Measurements from ENCODE around the gene PTDSS2.

PTDSS2 gene

GRCh38 chr11:476416-476815, 26.3 kb downstream of the PTDSS2 start:
- Histone ChIP-seq H3K4me3 (ENCODE audit: low read length) (no peak overlapping the region), H3K36me3 (ENCODE audit: insufficient read depth, low read length) (peaks cover 8% of the 10 kb centered on the region), H2AFZ (ENCODE audit: low read depth, low read length) (no peak overlapping the region), H3K9me3 (ENCODE audit: low read length) (peaks cover 10% of the 10 kb centered on the region), H3K27me3 (ENCODE audit: insufficient read depth, low read length) (no peaks in the 10 kb centered on the region), H3K4me1 (ENCODE audit: insufficient read depth, low read length) (peaks cover 9% of the 10 kb centered on the region)

GRCh38 chr11:477052-477715, 27.1 kb downstream of the PTDSS2 start:
- Histone ChIP-seq H3K4me1 (ENCODE audit: insufficient read depth, low read length) (peaks cover 9% of the 10 kb centered on the region), H3K27me3 (ENCODE audit: insufficient read depth, low read length) (no peaks in the 10 kb centered on the region), H3K4me3 (ENCODE audit: low read length) (no peak overlapping the region), H3K9me3 (ENCODE audit: low read length) (peaks cover 10% of the 10 kb centered on the region), H3K36me3 (ENCODE audit: insufficient read depth, low read length) (peaks cover 8% of the 10 kb centered on the region), H2AFZ (ENCODE audit: low read depth, low read length) (no peak overlapping the region)

- no peak overlapping the region for H3K4me3 ChIP-seq (ENCODE audit: low read length)
- no peak overlapping the region for H2AFZ ChIP-seq (ENCODE audit: low read depth, low read length)
- no peaks in the 10 kb centered on the region for H3K27me3 ChIP-seq (ENCODE audit: insufficient read depth, low read length)
- peaks cover 8% of the 10 kb centered on the region for H3K36me3 ChIP-seq (ENCODE audit: insufficient read depth, low read length)
- H3K4me1 ChIP-seq (ENCODE audit: insufficient read depth, low read length), result peaks cover 9% of the 10 kb centered on the region
- H3K9me3 ChIP-seq (ENCODE audit: low read length), result peaks cover 18% of the 10 kb centered on the region
These were observed 29.2 kb downstream of the PTDSS2 start for GRCh38 chr11:479311-479710.

GRCh38 chr11:484616-485015, 34.5 kb downstream of the PTDSS2 start:
- Histone ChIP-seq H3K27me3 (ENCODE audit: insufficient read depth, low read length) (no peaks in the 10 kb centered on the region), H3K4me3 (ENCODE audit: low read length) (no peak overlapping the region), H2AFZ (ENCODE audit: low read depth, low read length) (no peak overlapping the region), H3K9me3 (ENCODE audit: low read length) (peaks cover 15% of the 10 kb centered on the region), H3K4me1 (ENCODE audit: insufficient read depth, low read length) (no peaks in the 10 kb centered on the region), H3K36me3 (ENCODE audit: insufficient read depth, low read length) (peaks cover 5% of the 10 kb centered on the region)

GRCh38 chr11:486189-486588, 36.1 kb downstream of the PTDSS2 start:
- Histone ChIP-seq H3K27me3 (ENCODE audit: insufficient read depth, low read length) (no peaks in the 10 kb centered on the region), H3K4me1 (ENCODE audit: insufficient read depth, low read length) (no peaks in the 10 kb centered on the region), H2AFZ (ENCODE audit: low read depth, low read length) (no peak overlapping the region), H3K4me3 (ENCODE audit: low read length) (no peak overlapping the region), H3K36me3 (ENCODE audit: insufficient read depth, low read length) (peaks cover 11% of the 10 kb centered on the region), H3K9me3 (ENCODE audit: low read length) (peaks cover 9% of the 10 kb centered on the region)

GRCh38 chr11:487571-488021, 37.5 kb downstream of the PTDSS2 start:
- Histone ChIP-seq H2AFZ (ENCODE audit: low read depth, low read length) (no peak overlapping the region), H3K9me3 (ENCODE audit: low read length) (peaks cover 5% of the 10 kb centered on the region), H3K4me3 (ENCODE audit: low read length) (no peak overlapping the region), H3K36me3 (ENCODE audit: insufficient read depth, low read length) (peaks cover 11% of the 10 kb centered on the region), H3K27me3 (ENCODE audit: insufficient read depth, low read length) (no peaks in the 10 kb centered on the region), H3K4me1 (ENCODE audit: insufficient read depth, low read length) (no peaks in the 10 kb centered on the region)

- Histone ChIP-seq H2AFZ (ENCODE audit: low read depth, low read length) (no peak overlapping the region), H3K27me3 (ENCODE audit: insufficient read depth, low read length) (no peaks in the 10 kb centered on the region), H3K4me1 (ENCODE audit: insufficient read depth, low read length) (no peaks in the 10 kb centered on the region), H3K4me3 (ENCODE audit: low read length) (no peak overlapping the region), H3K36me3 (ENCODE audit: insufficient read depth, low read length) (peaks cover 11% of the 10 kb centered on the region), H3K9me3 (ENCODE audit: low read length) (peaks cover 5% of the 10 kb centered on the region)
These were observed 38.0 kb downstream of the PTDSS2 start for GRCh38 chr11:488062-488461.

GRCh38 chr11:488579-488978, 38.5 kb downstream of the PTDSS2 start:
- Histone ChIP-seq H2AFZ (ENCODE audit: low read depth, low read length) (no peak overlapping the region), H3K36me3 (ENCODE audit: insufficient read depth, low read length) (peaks cover 11% of the 10 kb centered on the region), H3K4me1 (ENCODE audit: insufficient read depth, low read length) (no peaks in the 10 kb centered on the region), H3K9me3 (ENCODE audit: low read length) (peaks cover 3% of the 10 kb centered on the region), H3K27me3 (ENCODE audit: insufficient read depth, low read length) (no peaks in the 10 kb centered on the region), H3K4me3 (ENCODE audit: low read length) (no peak overlapping the region)

- Histone ChIP-seq H3K4me3 (ENCODE audit: low read length) (no peak overlapping the region), H3K9me3 (ENCODE audit: low read length) (no peaks in the 10 kb centered on the region), H3K4me1 (ENCODE audit: insufficient read depth, low read length) (no peaks in the 10 kb centered on the region), H3K36me3 (ENCODE audit: insufficient read depth, low read length) (peaks cover 11% of the 10 kb centered on the region), H3K27me3 (ENCODE audit: insufficient read depth, low read length) (no peaks in the 10 kb centered on the region), H2AFZ (ENCODE audit: low read depth, low read length) (no peak overlapping the region)
These were observed 38.9 kb downstream of the PTDSS2 start for GRCh38 chr11:488992-489391.

- H3K36me3 ChIP-seq (ENCODE audit: insufficient read depth, low read length), result peaks cover 17% of the 10 kb centered on the region
- H3K4me3 ChIP-seq (ENCODE audit: low read length), result no peak overlapping the region
- no peaks in the 10 kb centered on the region for H3K27me3 ChIP-seq (ENCODE audit: insufficient read depth, low read length)
These were observed 39.6 kb downstream of the PTDSS2 start for GRCh38 chr11:489610-490185.

GRCh38 chr11:490186-490929, 40.3 kb downstream of the PTDSS2 start:
- Histone ChIP-seq H3K27me3 (ENCODE audit: insufficient read depth, low read length) (no peaks in the 10 kb centered on the region), H3K9me3 (ENCODE audit: low read length) (no peaks in the 10 kb centered on the region), H3K4me3 (ENCODE audit: low read length) (no peak overlapping the region), H2AFZ (ENCODE audit: low read depth, low read length) (no peak overlapping the region), H3K36me3 (ENCODE audit: insufficient read depth, low read length) (peaks cover 23% of the 10 kb centered on the region), H3K4me1 (ENCODE audit: insufficient read depth, low read length) (no peaks in the 10 kb centered on the region)

More at GRCh38 chr11:489610-490185, 39.6 kb downstream of the PTDSS2 start:
- Histone ChIP-seq H3K9me3 (ENCODE audit: low read length) (no peaks in the 10 kb centered on the region), H2AFZ (ENCODE audit: low read depth, low read length) (no peak overlapping the region), H3K4me1 (ENCODE audit: insufficient read depth, low read length) (no peaks in the 10 kb centered on the region)

- Histone ChIP-seq H3K9me3 (ENCODE audit: low read length) (no peaks in the 10 kb centered on the region), H3K4me1 (ENCODE audit: insufficient read depth, low read length) (no peaks in the 10 kb centered on the region), H3K36me3 (ENCODE audit: insufficient read depth, low read length) (peaks cover 28% of the 10 kb centered on the region)
These were observed 40.8 kb downstream of the PTDSS2 start for GRCh38 chr11:490930-491260.

GRCh38 chr11:491358-491757, 41.3 kb downstream of the PTDSS2 start:
- no peaks in the 10 kb centered on the region for H3K9me3 ChIP-seq (ENCODE audit: low read length)
- H2AFZ ChIP-seq (ENCODE audit: low read depth, low read length), result no peak overlapping the region
- H3K36me3 ChIP-seq (ENCODE audit: insufficient read depth, low read length), result peaks cover 31% of the 10 kb centered on the region
- no peaks in the 10 kb centered on the region for H3K27me3 ChIP-seq (ENCODE audit: insufficient read depth, low read length)
- no peaks in the 10 kb centered on the region for H3K4me1 ChIP-seq (ENCODE audit: insufficient read depth, low read length)
- no peak overlapping the region for H3K4me3 ChIP-seq (ENCODE audit: low read length)

More at GRCh38 chr11:490930-491260, 40.8 kb downstream of the PTDSS2 start:
- H2AFZ ChIP-seq (ENCODE audit: low read depth, low read length), result no peak overlapping the region
- H3K4me3 ChIP-seq (ENCODE audit: low read length), result no peak overlapping the region
- H3K27me3 ChIP-seq (ENCODE audit: insufficient read depth, low read length), result no peaks in the 10 kb centered on the region

Measured in neuron (in vitro differentiated cells).